WI38 (cell line): ENCODE data around the gene TMEM196.
"Not testable (repeated sequence)": the region's sequence is repeated elsewhere in the genome, so short reads cannot be mapped to it uniquely, and the experiment has no call there.

Source experiments
- H3K4me3 ChIP-seq: 2 replicates; pipeline ENCODE4 v1.5.1; 2011; ENCODE audit warnings: low read depth, mild to moderate bottlenecking, control low read depth, low read length
- TF ChIP-seq, protein P1 (sequence below): IDR thresholded peaks from 2 replicates; pipeline ENCODE4 v1.5.1; 2012; ENCODE audit warnings: low read depth, mild to moderate bottlenecking, control low read depth, low read length

The TMEM196 gene

DNA sequence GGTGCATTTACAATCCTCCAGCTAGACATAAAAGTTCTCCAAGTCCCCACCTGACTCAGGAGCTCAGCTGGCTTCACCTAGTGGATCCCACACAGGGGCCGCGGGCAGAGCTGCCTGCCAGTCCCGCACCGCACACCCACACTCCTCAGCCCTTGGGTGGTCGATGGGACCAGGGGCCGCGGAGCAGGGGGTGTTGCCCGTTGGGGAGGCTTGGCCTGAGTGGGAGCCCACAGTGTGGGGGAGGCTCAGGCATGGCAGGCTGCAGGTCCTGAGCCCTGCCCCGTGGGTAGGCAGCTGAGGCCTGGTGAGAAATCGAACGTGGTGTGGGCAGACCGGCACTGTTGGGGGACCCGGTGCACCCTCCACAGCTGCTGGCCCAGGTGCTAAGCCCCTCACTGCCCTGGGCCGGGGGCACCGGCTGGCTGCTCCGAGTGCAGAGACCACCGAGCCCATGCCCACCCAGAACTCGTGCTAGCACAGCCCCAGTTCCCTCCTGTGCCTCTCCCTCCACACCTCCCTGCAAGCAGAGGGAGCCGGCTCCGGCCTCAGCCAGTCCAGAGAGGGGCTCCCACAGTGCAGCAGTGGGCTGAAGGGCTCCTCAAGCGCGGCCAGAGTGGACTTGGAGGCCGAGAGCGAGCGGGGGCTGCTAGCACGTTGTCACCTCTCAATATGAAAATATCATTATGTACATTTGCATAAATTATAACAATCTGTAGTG lies 81.1 kb downstream of the TMEM196 start:
- TF ChIP-seq, protein P1, sequence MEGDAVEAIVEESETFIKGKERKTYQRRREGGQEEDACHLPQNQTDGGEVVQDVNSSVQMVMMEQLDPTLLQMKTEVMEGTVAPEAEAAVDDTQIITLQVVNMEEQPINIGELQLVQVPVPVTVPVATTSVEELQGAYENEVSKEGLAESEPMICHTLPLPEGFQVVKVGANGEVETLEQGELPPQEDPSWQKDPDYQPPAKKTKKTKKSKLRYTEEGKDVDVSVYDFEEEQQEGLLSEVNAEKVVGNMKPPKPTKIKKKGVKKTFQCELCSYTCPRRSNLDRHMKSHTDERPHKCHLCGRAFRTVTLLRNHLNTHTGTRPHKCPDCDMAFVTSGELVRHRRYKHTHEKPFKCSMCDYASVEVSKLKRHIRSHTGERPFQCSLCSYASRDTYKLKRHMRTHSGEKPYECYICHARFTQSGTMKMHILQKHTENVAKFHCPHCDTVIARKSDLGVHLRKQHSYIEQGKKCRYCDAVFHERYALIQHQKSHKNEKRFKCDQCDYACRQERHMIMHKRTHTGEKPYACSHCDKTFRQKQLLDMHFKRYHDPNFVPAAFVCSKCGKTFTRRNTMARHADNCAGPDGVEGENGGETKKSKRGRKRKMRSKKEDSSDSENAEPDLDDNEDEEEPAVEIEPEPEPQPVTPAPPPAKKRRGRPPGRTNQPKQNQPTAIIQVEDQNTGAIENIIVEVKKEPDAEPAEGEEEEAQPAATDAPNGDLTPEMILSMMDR, result no peak

DNA sequence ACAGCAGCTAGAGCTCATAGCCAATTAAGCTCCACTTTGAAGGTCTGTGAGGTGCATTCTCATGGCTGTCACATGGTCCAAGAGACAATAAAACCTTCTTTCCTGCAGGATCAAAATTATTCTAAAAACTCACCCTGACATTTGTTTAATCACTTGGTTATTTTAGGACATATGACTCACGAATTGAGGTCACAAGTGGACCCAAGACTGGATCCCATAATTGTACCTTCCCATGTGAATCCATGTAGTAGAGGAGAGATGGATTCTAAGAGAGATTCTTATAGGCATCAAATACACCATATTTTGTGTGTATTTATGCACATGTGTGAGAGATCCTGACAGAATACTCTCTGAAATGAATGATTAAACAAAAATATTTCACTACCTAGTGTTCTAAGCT lies 82.7 kb downstream of the TMEM196 start:
- H3K4me3 ChIP-seq, result no peak overlapping the region
- TF ChIP-seq, protein P1, result no peak

More for the DNA sequence above, 81.1 kb downstream of the TMEM196 start:
- no peak overlapping the region for H3K4me3 ChIP-seq

DNA sequence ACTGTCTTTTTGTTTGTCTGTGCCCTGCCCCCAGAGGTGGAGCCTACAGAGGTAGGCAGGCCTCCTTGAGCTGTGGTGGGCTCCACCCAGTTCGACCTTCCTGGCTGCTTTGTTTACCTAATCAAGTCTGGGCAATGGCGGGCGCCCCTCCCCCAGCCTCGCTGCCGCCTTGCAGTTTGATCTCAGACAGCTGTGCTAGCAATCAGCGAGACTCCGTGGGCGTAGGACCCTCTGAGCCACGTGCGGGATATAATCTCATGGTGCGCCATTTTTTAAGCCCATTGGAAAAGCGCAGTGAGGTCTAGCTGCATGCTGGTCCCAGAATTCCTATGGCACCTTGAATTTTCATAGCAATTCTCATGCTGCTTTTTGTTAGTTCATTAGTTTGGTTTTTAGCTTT lies 84.3 kb downstream of the TMEM196 start:
- H3K4me3 ChIP-seq, result not testable (repeated sequence)

DNA sequence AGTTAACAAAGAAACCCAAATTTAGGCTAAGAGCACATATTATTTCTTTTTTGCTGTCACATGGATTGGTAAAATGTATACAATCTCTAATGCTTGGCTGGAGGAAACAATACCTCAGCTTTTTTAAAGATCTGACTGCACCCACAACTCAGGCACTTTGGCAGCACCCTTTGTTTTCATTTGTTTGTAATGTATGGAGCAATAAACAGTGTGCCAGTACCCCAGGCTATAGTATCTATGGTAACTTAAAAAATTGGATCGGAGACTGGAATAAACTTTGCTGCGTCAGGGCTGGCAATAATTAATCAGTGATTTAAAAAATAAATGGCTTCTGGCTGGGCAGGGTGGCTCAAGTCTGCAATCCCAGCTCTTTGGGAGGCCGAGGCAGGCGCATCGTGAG lies 91.8 kb downstream of the TMEM196 start:
- TF ChIP-seq, protein P1, result no peak
- no peak overlapping the region for H3K4me3 ChIP-seq

DNA sequence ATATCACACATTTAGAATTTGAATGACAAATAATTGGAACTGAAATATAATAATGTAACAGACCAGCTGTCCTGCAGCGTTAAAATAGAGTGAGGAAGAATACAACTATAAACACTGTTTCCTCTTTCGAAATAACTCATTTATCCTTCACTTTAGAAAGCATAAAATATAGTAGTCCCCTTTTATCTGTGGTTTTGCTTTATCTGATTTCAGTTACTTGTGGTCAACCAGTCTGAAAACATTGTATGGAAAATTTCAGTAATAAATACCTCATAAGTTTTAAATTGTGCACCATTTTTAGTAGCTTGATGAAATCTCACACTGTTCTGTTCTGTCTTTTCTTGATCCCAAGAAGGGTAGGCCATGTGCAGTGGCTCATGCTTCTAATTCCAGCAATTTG lies 96.2 kb downstream of the TMEM196 start:
- TF ChIP-seq, protein P1, result no peak
- H3K4me3 ChIP-seq, result no peak overlapping the region

DNA sequence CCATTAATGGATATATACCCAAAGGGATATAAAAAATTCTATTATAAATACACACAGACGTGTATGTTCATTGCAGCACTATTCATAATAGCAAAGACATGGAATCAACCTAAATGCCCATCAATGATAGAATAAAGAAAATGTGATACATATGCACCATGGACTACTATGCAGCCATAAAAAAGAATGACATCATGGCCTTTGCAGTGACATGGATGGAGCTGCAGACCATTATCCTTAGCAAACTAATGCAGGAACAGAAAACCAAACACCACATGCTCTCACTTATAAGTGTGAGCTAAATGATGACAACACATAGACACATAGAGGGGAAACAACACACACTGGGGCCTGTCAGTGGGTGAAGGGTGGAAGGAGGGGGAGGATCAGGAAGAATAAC lies 97.6 kb downstream of the TMEM196 start:
- H3K4me3 ChIP-seq, result no peak overlapping the region
- TF ChIP-seq, protein P1, result no peak

DNA sequence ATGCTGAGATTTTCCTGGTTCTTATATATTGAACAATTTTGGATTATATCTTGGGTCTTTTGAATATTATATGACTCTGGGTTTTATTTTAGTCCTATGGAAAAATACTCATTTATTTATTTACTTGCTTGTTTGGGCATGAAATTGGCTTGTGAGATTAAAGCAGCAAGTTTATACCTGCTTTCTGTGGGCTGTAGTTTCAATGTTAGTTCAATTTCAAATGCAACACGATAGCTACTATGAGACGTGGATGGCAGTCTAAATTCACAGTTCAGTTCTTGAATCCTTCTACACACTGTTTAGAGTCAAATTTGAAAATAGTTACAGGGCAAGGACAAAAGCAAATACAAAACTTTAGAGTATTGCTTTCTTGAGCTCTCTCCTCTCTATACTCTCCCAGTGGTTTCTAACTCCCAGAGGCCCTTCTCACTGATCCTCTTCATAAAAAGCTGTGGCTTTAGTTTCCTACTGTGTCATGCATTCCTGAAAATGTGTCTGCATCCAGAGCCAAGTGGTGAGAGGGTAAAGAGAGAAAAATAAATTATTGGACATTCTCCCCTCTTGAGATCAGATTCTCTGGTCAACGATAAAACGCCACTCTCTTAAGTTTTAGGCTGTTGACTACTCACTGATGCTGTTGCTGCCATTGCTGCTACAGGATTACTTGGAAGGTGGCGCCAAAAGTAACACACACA lies 99.0 kb downstream of the TMEM196 start:
- no peak overlapping the region for H3K4me3 ChIP-seq
- TF ChIP-seq, protein P1, result no peak
